GM18498 (cell line): ENCODE measurements around the gene CORO2A.
A peak's percentile ranks its signal among the peaks of the same experiment; 100 is the strongest.

Experiments
- ATAC-seq: cut with Tn5 transposase; IDR thresholded peaks from one replicate; pipeline ENCODE4 v1.9.1; 2021; ENCODE audit warnings: mild to moderate bottlenecking, moderate library complexity; ENCODE audit not compliant: unreplicated experiment

Gene CORO2A, protein sequence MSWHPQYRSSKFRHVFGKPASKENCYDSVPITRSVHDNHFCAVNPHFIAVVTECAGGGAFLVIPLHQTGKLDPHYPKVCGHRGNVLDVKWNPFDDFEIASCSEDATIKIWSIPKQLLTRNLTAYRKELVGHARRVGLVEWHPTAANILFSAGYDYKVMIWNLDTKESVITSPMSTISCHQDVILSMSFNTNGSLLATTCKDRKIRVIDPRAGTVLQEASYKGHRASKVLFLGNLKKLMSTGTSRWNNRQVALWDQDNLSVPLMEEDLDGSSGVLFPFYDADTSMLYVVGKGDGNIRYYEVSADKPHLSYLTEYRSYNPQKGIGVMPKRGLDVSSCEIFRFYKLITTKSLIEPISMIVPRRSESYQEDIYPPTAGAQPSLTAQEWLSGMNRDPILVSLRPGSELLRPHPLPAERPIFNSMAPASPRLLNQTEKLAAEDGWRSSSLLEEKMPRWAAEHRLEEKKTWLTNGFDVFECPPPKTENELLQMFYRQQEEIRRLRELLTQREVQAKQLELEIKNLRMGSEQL

DNA sequence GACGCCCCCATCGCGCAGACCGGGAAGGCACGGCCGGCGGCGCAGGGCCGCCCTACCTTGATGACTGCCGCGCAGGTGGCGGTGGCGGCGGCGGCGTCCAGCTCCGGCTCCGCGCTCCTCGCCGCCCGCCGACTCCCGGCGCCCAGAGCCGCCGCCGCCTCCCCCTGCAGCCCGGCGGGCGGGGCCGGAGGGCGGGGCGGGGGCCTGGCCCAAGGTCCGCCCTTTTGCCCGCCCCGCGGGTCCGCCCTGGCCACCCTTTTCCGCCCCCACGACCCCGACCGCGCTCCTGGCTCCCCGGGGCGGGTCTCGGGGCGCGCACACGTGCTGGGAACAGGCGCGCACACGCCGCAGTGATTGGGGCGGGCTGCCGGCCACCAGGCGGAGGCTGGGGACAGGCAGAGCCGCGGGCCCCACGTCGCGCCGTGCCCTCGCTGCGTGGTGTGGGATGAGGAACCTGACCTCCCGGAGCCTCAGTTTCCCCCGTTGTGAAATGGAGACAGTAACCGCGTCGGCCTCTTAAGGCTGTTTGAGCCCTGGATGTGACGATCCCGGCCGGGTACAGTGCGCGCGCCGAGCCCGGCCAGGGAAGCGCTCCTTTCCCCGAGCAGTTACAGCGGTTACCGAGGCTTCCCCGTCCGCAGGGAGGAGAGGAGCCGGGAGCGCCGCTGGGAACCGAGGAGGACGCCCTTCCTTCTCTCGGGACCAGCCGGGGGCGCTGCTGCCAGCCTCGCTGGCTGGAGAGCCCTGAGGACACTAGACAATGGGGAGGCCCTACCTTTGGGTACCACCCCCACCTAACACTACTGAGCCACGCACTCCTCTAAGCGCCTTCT, at the start of gene CORO2A:
CORO2A (minus strand) TSS at position 135 of the 833 bp plus-strand sequence. CDS start 34,977 bp downstream, outside the sequence.
- ATAC-seq: peak; percentile 51

DNA sequence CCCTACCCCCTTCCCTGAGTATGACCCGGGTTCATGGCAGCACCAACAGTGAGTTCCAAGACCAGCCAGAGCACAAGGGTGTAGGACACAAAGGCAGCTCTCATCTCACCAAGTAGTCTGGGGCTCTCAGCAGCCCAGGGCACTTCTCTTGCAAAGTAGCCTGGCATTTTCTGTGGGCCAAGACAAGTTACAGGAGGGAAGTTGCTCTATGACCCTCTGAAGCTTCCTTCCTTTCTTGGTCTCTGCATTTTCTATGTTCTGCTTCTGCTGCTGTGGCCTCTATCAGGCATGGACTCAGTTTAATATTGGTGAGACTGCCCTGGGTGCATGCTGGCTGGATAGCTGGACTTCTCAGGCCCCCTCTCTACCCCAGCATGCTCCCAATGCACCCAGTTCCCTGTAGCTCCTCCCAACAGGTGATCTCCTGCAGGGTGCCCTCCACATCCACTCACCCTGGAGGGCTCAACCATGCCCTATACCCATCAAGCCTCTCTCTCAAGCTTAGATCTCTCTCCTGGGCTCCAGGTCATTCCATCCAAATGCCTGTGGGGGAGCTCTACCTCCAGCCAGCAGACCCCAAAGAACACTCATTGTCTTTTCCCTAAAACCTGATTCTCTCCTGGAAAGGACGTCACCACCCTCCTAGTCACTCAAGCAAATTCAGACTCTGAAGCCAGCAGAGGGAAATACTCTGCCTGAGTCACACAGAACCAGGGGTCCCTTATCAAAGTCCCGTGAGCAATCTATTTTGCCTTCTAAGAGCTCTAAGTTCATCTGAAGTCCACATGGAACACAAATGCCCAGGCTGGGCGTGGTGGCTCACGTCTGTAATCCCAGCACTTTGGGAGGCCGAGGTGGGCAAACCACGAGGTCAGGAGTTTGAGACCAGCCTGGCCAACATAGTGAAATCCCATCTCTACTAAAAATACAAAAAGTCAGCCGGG, 49.2 kb upstream of the CORO2A start:
- ATAC-seq: no peak

DNA sequence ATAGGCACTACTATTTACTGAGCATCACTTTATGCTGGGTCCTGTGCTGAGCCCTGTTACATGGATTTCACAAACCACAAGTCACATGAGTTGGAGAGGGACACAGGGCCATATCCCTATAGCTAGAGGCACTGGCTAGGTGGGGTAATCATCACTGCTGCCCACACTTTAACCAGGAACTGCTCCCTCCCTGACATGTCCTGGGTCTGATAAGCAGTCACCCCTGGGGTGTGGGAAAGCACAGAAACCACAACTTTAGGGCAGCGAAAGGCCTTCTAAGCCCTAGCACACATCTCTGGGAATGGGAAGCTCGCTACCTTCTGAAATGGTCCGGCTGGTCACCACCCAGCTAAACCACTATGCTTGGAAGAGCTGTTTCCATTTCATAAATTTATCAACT, 48.0 kb upstream of the CORO2A start:
- no peak for ATAC-seq

DNA sequence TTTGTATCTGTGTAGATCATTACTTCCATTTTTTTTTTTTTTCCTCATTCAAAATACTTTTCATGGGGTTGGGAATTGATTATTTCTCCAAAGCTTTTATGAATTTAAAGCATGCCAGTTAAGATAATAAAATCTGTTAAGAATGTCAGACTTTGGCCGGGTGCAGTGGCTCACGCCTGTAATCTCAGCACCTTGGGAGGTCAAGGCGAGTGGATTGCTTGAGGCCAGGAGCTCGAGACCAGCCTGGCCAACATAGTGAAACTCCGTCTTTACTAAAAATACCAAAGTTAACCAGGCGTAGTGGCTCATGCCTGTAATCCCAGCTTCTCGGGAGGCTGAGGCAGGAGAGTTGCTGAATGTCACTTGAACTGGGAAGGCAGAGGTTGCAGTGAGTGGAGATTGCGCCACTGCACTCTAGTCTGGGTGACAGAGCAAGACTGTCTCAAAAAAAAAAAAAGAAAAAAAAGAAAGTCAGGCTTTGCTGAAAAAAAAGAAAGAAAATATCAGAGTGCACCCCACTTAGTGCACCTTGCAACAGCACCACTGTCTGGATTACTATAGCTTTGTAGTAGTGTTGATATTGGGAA, 44.6 kb upstream of the CORO2A start:
- no peak for ATAC-seq

DNA sequence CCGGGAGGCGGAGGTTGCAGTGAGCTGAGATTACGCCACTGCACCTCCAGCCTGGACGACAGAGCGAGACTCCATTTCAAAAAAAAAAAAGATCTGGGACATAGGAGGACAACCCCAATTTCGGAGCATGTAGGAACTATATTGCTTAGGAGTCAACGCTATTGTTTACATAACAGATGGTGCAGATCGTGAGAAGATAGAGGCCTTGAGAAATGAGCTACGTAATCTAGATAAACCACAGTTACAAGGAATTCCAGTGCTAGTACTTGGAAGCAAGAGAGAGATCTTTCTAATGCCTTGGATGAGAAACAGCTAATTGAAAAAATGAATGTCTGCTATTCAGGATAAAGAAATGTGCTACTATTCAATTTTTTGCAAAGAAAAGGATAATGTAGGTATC, 42.7 kb upstream of the CORO2A start:
- ATAC-seq: no peak

DNA sequence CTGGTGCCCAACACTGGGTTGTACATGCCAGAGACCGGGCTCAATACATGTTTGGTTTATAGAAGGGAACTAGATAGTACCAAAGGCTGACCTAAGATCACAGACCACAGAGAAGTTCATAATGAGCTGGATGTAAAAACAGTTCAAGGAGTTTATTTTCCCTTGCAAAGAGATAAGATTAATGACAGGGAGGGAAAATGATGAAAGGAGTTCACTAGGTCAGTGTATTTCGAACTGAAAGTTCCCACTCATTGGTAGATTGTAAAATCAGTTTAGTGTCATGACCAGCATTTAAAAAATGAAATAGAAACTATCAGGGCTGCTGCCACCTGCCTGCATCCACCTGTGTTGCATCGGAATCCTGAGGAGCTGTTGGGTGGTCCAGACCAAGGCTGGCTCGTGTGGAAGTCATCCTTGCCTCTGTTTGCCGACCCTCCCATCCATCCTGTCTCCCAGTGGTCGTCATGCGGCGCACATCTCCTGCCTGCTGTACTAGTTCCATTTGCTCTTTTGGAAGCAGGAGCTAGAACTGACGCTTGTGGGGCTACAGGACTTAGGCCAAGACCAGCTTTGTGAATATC, 41.9 kb upstream of the CORO2A start:
- no peak for ATAC-seq

DNA sequence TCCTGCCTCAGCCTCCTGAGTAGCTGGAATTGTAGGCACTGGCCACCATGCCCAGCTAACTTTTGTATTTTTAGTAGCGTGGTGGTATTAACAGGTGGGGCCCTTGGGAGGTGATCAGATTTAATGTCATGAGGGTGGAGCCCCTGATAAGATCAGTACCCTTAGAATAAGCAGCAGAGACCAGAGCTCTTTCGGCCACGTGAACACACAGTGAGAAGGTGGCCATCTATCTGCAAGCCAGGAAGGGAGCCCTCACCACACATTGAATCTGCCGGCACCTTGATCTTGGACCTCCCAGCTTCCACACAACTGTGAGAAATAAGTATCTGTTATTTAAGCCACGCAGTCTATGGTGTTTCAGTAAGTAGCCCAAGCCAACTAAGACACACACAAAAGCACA, 40.5 kb upstream of the CORO2A start:
- ATAC-seq: no peak

DNA sequence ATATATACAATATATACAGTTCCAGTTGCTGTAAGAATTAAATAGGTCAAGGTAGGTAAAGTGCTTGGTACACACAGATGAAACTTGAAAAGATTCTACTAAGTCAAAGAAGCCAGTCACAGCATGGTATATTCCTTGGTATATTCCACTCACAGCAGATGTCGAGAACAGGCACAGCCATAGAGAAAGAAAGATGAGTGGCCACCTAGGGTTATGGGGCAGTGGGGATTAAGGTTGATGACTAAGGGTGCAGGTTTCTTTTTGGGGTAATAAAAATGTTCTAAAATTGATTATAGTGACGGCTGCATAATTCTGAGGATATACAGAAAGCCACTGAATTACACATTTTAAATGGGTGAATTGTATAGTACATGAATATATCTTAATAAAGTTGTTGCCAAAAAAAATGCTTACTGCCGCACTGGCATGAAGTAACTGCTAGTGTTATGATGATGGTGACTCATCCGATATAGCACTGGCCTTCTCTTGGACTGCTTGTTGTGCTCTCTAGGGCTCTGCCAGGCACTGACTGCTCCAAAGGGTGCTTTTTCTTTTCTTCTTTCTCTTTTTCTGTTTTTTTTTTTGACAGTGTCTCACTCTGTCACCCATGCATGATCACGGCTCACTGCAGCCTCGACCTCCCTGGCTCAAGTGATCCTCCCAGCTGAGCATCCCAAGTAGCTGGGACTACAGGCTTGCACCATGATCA, 39.5 kb upstream of the CORO2A start:
- ATAC-seq: no peak

DNA sequence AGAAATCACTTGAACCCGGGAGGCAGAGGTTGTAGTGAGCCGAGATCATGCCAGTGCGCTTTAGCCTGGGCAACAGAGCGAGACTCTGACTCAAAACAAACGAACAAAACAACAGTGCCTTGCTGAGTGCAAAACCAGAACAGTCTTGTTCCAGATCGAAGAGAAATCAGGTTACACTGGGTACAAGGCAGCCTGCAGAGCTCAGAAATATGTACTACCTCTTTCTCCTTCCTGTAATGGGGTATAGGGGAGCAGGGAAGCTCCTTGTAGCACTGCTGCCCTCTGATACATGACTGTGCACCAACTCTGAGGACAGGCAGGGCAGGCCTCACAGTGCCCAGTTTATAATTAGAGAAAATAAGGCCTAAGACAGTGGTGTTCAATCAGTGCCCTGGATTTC, 38.4 kb upstream of the CORO2A start:
- no peak for ATAC-seq

DNA sequence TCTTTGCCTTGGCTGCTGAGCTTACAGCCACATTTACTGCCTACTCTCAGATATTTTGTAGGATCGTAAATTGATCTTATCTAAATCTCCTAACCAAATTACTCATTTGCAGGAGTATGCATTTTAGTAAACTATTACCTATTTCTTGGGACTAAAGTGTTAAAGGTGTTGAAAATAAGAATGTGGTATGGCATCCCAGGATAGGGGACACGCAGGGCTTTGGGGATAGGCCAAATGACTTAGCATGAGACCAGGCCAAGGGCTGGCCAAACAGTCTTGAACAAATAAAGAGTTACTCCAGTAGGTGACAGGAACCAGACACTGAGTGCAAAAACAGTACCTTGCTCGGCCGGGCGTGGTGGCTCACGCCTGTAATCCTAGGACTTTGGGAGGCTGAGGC, 37.9 kb upstream of the CORO2A start:
- no peak for ATAC-seq

DNA sequence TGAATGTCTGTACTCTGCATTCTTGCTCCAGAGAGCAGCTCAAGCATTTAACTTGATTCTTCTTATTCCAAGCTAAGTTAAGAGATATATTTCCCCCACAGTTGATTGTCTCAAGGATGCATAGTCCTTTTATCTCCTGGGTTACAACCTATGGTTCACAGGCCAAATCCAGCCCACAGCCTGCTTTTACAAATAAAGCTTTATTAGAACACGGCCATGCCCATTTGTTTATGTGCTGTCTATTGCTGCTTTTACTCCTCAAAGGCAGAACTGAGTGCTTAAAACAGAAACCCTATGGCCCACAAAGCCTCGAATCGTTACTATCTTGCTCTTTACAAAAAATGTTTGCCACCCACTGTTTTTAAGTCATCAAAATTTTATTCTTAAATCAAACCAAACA, 37.2 kb upstream of the CORO2A start:
- ATAC-seq: no peak

DNA sequence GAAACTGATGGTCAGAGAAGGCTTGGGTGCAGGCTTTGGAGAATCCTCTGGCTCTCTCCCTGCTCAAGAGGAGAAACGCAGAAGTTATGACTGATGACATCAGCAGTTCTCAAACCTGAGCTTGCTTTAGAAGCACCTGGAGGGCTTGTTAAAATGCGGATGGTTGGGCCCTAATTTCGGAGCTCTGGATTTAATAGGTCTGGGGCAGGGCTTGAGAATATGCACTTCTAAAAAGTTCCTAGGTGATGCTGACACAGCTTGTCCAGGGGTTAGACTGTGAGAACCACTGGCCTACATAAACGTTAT, 36.6 kb upstream of the CORO2A start:
- no peak for ATAC-seq

DNA sequence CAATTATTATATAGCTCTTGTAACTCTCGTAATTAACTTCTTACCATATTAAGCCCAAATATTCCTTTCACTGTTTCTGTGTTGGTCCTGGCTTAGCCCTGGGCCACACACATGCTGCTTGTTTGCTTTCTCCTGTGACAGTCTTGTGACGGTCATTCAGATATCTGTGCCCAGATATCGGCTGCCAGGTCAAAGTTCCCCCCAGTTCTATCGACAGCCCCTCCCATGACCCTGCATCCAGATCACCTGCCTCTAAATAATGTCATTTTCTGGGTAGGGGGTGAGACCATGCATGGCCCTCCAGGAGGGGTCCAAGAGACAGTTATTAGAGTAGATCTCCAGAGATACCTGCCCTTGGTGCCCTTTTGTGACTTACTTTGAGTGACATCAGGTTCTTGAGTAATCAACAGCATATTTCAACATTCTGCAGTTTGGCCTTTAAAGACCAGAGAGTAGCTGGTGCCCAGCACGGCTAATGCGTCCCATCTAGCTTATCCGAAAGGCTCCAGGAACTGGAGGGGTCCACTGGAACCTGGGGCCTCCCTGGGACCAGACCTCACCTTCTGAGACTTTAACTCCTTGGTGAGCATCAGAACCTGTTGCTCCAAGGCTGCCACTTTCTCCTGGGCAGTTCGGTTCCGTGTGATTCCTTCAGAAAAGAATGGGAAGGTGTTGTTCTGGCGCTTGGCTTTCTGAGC, 36.1 kb upstream of the CORO2A start:
- no peak for ATAC-seq

DNA sequence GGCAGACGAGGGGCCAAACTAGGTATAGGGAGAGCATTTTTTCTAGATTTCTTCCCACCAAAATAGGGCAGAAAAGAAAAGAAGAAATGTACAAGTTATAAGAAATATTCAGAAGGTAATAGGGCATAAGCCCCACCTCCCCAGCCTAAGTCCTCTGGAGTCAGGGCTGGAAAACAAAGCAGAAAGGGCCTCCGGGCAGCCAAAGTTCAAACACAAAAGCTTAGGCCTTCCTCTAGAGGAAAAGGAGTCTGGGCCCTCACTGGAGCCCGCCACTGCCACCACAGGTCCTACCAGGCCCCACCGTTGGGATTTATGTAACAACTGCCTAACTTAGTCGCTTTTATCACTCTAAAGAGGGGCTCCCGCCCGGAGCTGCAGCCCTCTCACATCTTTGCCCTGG, 35.4 kb upstream of the CORO2A start:
- no peak for ATAC-seq

DNA sequence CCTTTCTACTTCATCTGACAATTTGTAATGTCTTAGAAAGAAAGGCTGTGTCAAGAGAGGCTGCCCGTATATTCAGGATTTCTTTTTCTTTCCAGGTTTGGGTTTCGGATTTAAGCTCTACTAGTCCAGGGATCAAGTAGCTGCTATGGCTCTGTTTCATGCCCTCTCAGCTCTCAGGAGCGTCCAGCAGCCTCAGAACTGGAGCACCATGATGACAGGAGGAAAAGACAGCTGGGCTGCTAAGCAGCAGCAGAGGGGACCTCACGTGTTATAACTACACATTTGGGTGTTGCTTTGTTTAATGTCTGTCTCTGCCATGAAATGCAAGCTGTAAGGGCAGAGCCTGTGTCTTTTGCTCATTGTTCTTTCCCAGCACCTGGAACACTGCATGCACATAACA, 34.5 kb upstream of the CORO2A start:
- ATAC-seq: no peak

DNA sequence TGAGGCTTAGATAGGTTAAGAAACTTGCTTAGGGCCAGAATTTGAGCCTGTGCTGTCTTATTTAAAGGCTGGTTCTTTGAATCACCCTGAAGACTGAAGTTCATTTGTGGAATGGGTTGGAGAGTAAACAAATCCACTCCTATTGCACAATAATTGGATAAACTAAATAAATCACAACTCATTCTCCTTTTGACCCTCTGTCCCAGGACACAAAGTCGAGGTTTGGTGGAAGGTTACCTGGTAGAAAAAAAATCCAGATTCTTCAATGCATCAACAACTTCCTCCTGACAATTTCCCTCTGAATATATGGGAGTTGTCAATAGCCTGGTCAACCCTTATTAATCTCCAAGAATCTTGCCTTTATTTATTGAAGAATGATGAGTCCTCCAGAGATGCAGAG, 34.1 kb upstream of the CORO2A start:
- ATAC-seq: no peak

DNA sequence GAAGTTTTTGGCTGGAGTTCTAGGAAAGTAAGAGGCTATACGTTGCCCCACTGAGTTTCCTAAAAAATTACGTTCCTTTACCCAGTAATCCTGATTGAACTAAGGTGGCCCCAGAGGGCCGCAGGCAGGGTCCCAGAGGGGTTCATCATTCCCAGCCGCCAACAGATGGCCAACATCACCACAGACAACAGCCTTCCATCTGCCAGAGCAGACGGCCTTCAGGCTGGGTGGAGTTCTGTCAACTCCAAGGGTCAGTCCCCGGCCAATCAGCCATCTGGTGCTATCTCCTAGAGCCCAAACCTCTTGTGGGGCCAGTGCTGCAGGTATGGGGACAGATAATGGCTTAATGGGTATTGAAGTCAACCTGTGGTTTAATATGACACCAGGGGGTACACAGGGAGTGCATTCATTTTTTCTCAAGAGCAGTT, 32.6 kb upstream of the CORO2A start:
- ATAC-seq: no peak

DNA sequence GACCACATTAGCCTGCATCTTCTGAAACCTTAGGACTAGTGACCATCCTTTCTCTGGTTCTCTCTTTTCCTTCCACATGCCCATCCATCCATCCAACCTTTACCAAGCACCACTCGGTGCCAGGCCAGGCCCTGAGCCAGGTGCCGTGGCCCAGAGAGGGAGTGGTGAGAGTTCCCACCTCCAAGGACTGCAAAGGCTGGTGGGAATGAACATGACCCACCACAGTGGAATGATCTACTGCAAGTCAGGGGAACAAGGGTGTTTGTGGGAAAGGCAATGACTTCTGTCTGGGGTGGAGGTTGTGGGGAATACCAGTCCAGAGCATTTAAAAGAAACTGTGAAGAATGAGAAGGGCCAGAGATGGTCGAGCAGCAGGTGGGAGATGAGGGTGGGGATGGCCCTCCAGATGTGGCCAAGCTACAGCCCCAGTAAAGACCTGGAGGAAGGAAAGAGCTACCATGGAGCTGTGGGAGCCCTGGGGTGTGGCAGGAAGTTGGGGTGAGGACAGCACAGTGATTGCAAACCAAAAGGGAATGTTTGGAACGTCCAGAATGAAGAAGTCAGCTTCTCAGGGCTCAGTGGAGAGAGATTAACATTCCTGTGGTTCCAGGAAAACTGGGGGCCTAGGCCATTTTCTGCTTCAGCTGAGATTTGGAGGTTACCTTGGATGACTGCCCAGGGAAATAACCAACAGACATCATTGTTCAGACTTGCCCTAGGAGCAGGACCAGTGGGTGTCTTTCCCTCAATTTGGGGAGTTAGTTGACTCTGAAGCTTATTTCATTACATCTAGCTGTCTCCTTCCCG, 30.7 kb upstream of the CORO2A start:
- no peak for ATAC-seq
